Activated CD4-positive, alpha-beta T cell treated with anti-CD3 and anti-CD28 coated beads, Interleukin-2, amount 50 U/mL, for 1 hour (primary cell): ENCODE data around the gene RFPL2.
"Not testable (repeated sequence)": the region's sequence is repeated elsewhere in the genome, so short reads cannot be mapped to it uniquely, and the experiment has no call there.

Experiments
- DNase-seq: peaks from one replicate; pipeline ENCODE4 v3.0.0-alpha.2; 2020

The RFPL2 gene

DNA sequence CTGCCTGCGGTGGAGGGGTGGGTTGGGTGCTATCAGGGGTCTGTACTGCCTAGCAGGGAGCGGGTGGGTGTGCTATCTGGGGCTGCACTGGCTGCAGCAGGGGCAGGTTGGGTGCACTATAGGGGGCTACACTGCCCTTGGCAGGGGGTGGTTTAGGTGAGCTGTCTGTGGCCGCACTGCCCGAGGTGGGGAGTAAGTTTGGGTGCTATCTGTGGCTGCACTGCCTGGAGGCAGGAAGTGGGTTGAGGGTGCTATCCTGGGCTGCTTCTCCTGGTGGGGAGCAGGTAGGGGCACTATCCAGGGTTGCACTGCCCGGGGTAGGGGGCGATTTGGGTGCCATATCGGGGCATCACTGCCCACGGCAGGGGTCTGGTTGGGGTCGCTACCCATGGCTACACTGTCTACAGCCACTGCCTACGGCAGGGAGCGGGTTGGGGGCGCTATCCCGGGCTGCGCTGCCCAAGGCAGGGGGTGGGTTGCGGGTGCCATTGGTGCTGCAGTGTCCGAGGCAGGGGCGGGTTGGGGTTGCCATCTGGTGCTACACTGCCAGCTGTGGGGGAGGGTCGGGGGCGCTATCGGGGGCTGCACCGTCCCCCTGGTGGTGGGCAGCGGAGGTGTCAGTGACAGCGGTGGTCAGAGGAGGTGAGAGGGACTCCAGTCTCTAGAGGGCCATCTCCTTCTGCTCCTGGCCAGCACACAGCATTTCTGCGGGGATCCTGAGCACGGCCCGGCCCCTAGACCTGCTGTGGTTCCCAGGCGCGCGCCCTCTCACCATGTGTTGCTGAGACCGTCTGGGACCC, 1.3 kb upstream of the RFPL2 start:
- DNase-seq: no peak

DNA sequence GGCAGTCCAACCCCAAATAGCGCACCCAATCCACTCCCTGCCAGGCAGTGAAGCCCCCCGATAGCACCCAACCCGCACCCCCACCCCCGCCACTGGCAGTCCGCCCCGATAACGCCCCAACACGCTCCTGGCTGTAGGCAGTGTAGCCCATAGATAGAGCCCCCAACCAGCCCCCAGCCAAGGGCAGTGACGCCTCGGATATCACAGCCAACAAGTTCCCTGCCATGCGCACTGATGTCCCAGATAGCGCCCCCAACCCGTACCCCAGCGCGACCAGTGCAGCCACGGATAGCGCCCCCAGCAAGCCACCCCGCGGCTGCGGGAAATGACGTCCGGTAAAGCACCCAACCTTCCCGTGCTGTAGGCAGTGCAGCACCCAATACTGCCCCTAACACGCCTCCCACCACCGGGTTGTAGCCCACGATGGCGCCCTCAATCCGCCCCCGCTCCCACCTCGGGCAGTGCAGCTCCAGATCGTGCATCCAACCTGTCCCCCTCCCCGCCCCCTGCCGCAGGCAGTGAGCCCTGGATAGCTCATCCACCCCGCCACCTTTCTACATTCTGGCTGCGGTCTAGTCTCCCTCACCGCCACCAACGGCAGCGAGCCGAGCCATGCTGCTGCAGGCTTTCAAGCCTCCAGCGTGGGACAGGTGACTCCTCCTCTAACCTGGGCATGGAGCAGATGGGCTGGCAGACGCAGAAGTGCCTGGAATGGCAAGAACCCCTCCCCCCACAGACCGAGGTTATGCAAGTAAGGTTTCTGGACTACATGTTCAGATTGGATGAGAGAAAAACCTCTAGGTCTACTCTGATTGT, 625 bp downstream of the RFPL2 start:
- no peak for DNase-seq

GRCh38 chr22:32203181-32204039, 1.5 kb downstream of the RFPL2 start:
- DNase-seq: no peak

DNA sequence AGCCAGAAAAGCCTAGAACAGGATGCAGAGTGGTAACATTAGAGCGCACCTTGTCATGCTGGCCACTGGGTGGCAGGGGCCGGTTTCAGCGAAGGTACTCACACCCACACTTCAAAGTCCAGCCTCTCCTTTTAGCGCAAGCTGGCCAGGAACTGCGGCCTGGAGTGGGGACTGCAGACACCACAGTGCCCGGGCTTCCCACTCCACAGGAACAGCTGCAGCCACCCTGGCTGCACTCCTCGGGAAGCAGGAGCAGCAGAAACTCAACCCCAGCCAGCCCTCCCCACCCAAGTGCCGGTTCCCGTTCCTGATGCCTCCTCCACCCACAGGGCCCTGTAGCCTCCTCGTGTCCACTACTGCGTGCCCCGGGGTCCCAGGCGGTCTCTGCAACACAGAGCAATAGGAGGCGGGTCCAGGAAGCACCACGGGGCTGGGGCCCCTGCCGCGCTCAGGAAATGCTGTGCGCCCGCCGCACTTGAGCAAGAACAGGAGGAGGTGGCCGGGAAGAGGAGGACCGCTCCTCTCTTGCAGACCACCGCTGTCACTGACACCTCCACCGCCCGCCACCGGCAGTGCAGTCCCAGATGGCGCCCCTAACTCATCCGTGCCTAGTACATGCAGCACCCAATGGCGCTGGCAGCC, 2.2 kb downstream of the RFPL2 start:
- peak; percentile 28 for DNase-seq

DNA sequence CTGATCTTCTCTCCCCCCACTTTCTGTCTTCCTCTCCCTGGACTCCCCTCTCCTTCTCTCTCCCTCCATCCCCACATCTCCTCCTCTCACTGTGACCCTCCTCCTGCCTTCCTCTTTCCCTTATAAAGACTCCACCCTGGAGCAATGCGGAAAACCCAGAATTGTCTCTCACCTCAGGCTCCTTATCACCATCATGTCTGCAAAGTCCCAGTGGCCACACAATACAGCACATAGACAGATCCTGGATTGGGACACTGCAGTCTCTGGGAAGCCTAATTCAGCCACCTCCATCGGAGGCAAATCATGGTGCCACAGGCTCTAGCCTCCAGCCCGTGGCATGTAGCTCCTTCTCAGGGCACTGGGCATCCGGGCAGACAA, 2.7 kb downstream of the RFPL2 start:
- no peak for DNase-seq

DNA sequence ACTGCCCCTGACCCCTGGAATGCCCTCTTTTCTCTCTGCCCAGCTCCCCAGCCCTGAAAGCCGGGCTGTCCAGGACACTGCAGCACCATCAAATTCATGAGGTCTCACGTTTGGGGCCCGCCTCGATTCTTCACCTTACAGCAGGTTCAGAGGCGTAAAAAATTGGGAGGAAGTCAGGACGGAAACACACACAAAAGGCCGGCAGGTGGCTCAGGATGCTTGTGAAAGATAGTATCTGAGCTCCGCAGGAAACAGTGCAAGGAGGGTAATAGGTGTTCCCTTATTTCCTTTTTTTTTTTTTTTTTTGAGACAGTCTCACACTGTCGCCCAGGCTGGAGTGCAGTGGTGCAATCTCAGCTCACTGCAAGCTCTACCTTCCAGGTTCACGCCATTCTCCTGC, 4.1 kb downstream of the RFPL2 start:
- no peak for DNase-seq

DNA sequence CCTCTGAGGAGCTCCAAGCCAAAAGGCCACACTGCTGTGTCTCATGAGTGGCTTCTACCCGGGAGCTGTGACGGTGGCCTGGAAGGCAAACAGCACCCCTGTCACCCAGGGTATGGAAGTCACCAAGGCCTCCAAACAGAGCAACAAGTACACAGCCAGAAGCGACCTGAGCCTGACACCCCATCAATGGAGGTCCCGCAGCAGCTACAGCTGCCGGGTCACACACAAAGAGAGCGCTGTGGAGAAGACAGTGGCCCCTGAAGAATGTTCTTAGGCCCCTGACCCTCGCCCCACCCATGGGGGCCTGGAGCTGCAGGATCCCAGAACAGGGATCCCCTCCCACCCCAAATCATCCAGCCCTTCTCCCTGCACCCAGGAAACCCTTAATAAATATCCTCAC, 4.9 kb downstream of the RFPL2 start:
- DNase-seq: no peak

GRCh38 chr22:32199341-32199740, 5.5 kb downstream of the RFPL2 start:
- DNase-seq: no peak

- not testable (repeated sequence) for DNase-seq
Measured at GRCh38 chr22:32197553-32198226, 7.2 kb downstream of the RFPL2 start.

GRCh38 chr22:32195900-32196299, 9.0 kb downstream of the RFPL2 start:
- DNase-seq: not testable (repeated sequence)

DNA sequence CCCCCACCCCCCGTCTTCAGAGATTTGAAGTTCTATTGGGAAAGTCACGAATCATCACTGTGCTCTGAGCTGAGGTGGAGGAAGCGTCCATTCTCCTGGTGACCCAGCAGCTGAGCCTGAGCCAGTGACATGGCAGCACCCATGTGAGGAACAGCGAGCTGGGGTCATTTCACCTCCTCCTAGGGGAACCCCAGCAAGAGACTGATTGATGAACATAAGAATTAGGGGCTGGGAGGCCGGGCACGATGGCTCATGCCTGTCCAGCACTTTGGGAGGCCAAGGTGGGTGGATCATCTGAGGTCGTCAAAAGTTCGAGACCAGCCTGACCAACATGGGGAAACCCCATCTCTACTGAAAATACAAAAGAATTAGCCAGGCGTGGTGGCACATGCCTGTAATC, 11.5 kb downstream of the RFPL2 start:
- DNase-seq: not testable (repeated sequence)

DNA sequence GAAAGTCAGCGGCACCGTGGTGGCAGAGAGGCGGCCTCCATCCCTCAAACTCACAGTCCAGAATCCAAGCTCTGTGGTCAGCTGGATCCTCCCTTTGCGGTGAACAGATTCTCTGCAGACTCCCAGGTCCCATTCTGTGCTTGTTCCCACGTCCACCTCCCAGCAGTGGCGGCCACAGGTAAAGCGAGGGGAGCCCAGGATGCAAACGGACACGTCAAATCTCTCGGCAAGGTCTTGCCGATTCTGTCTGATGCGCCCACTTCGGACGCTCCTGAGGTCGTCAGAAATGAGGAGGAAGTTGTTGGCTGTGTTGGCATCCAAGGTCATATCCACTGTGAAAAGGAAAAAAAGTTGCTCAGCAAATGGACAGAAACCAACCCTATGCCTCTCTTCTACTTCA, 13.9 kb downstream of the RFPL2 start:
- DNase-seq: not testable (repeated sequence)

- no peak for DNase-seq
Measured at GRCh38 chr22:32185821-32186220, 19.1 kb downstream of the RFPL2 start.

DNA sequence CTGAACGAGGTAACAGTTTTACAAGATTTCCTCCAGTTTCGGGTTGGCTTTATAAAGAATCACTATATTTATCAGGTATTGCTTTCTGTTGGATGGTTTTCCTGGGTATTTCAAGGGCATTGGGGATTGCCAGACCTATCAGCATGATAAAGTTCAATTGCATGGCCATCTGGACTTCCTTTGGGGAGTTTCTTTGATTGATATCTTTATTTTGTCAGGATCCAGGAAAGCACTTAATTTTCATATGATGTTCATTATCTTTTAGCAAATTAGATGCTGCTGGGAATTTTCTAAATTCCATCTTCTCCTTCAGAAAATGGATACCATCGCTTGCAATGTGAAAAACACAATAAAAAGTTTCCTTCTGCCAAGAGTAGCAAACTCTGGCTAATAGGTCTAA, 21.2 kb downstream of the RFPL2 start:
- DNase-seq: no peak

- no peak for DNase-seq
Measured at GRCh38 chr22:32181043-32181442, 23.8 kb downstream of the RFPL2 start.

- DNase-seq: no peak
Measured at GRCh38 chr22:32177221-32177765, 27.6 kb downstream of the RFPL2 start.

DNA sequence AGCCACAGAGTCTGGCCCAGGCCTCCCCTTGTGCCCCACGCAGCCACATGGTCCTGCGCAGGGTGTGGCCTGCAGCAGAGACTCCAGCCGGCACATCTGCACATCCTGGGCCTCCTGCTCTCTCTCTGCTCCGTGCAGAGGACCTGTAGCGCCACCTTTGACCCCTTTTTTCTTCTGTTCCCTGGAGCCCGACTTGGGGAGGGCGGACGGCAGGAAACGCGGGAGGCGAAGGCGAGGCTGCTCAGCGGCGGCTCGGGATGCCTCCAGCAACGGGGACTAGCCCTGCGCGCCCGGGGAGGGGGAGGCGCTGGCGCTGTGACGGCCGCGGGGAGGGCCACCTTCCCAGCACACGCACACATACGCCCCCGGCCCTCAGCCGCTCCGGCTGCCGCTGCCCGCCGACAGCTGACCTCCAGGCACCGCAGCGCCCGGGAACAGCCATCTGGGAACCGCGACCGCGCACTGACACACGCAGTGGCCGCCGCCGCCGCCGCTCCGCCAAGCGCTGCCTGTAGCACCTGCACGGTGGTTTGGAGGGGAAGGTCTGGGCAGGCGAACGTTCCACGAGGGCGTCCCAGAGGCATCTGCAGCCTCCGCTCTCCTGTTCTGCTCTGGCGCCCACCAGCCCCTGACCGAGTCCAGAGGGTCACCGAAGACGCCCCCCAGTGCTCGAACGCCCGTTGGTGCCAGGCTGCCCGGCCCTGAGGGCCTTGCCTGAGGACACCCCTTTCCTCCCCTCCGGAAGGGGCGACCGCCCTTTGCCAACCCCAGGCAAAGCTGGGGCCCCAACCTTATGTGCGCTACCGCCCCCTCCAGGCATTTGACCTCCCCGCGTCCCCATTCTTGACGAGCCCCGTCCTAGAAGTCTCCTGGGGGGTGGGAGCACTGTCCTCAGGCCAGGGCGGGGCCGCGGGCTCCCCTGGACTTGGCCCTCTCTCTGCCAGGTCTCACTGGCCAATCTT, 28.9 kb downstream of the RFPL2 start:
- no peak for DNase-seq

DNA sequence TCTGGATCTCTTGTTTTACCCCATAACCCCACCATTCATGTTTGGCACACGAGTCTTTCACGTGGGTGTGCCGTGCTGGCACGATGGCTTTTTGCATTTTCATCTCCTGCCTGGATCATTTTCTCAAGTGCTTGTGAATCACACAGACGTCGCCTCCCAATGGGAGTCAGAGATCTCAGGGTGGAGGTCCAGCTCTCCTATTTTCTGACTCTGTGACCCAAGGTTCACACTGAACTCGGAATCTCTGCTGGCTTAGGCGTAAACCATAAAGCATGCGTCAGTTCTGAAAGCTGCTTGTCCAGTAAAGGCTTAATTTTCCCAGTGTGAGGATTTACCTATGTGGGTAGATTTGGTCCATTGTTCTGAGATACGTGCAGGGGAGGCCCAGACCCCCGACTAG, 29.8 kb downstream of the RFPL2 start:
- DNase-seq: no peak

GRCh38 chr22:32165681-32166080, 39.2 kb downstream of the RFPL2 start:
- no peak for DNase-seq

GRCh38 chr22:32164075-32164860, 40.6 kb downstream of the RFPL2 start:
- DNase-seq: no peak
